ENCODE results near the gene NAPG.
A peak's percentile ranks its signal among the peaks of the same experiment; 100 is the strongest.

- TF ChIP-seq EZH2 (IDR thresholded peaks at IDR 0.05; ENCODE audit: borderline replicate concordance, low read depth, low read length, severe bottlenecking) (no peak), MAX (IDR thresholded peaks at IDR 0.05; ENCODE audit: insufficient read depth, insufficient read length) (peak; percentile 83)
- TF ChIP-seq, protein P1, sequence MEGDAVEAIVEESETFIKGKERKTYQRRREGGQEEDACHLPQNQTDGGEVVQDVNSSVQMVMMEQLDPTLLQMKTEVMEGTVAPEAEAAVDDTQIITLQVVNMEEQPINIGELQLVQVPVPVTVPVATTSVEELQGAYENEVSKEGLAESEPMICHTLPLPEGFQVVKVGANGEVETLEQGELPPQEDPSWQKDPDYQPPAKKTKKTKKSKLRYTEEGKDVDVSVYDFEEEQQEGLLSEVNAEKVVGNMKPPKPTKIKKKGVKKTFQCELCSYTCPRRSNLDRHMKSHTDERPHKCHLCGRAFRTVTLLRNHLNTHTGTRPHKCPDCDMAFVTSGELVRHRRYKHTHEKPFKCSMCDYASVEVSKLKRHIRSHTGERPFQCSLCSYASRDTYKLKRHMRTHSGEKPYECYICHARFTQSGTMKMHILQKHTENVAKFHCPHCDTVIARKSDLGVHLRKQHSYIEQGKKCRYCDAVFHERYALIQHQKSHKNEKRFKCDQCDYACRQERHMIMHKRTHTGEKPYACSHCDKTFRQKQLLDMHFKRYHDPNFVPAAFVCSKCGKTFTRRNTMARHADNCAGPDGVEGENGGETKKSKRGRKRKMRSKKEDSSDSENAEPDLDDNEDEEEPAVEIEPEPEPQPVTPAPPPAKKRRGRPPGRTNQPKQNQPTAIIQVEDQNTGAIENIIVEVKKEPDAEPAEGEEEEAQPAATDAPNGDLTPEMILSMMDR (IDR thresholded peaks at IDR 0.05; ENCODE audit: extremely low read depth in 1 of 2, insufficient read depth in 1 of 2, low read depth in 1 of 2, low read length in 2 of 2) = peak; percentile 72 to 81
Observed at GRCh38 chr18:10519999-10520935, 5.6 kb upstream of the NAPG start.
